ENCODE data around the gene CLRN1. TPM values are rescaled to one million over a fixed set of nuclear protein-coding genes. Genes with fewer than 3 reads are reported as not detected.

CLRN1 gene
- total RNA-seq, 1 donor from 2014 or later, result not detected

DNA sequence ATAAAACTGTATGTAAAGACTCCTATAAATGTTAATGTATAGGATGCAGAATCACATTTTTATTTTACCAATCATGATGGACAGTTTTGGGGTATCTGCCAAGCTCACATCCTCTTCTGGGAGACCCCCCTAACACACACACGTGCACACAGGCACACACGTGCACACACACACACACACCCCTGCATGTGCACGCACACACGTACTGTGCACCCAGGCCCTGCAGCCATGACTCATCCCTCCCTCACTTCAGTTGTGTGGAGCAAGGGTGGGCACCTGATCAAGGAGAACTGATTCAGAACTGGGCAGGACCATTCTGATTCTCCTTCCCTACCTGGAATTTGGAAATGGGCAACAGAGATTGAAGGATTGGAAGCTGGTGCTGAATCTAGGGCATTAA, 51.3 kb downstream of the CLRN1 start:
- no peak for DNase-seq (ENCODE audit: low spot score)

DNA sequence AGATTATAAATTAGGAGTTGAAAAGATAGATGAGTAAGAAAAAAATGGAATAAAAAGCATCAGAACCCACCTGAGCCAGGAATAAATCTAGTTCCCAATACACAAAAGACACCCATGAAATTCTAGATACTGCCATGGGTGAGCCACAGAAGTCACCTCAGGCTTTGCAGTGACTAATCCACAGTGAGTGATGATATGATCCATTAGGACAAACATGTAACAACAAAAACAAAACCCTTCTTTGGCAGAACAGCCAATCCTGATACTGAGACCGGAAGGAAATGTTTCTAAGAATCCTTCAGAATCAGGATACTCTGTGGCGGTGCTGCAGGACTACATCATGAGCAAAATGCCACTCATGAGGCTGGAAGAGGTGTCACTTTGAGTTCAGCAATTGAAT, 52.3 kb downstream of the CLRN1 start:
- no peak for DNase-seq (ENCODE audit: low spot score)

DNA sequence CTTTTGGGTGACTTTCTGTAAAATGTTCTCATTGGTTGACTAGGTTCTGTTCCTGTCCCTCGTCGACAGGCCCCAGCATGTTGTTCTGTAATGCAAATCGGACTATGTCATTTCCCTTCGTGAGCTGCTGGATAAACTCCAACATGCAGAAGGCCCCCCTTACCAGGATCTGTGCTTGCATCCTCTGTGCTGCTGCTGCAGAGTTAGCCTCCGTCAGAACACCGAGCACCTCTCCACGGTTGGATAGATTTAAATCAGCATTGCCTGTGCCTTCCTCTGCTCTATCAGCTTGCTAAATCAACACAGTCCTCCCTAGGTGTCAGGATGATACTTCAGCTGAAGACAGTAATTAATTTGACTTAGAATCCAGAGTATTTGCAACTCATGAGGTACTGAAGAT, 54.6 kb downstream of the CLRN1 start:
- DNase-seq (ENCODE audit: low spot score), result no peak

DNA sequence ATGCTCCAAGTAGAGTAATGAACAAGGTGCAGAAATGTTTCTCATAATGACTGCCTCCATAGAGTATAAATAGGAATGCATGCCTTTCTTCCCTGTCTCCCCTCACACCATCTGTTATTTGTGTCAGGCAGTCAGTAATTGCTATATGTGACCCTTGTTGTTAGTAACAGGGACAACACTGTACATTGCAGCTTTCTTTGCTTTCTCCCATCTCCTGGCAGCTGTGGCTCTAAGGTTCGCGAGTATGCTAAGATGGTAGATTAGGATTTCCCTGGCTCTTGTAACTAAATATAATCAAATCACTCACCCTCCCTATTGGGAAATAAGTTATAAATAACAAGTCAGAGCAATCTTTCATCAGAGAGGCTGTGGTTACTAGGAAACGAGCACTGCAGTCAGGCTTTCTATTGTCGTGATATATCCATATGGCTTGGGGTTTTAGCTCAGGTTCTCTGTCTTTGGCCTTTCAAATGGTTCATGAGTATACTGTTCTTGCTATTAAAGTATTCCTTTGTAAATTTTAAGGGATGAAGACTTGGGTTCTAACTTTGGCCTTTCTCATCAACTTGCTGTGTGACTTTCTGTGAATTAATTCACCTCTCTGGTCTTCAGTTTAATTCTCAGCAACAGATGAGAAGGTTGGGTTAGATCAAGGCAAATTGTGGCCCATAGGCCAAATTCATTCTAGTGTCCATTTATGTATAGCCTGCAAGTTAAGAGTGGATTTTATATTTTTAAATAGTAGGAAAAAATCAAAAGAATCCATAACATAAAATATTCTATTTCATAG, 59.2 kb downstream of the CLRN1 start:
- no peak for DNase-seq (ENCODE audit: low spot score)

DNA sequence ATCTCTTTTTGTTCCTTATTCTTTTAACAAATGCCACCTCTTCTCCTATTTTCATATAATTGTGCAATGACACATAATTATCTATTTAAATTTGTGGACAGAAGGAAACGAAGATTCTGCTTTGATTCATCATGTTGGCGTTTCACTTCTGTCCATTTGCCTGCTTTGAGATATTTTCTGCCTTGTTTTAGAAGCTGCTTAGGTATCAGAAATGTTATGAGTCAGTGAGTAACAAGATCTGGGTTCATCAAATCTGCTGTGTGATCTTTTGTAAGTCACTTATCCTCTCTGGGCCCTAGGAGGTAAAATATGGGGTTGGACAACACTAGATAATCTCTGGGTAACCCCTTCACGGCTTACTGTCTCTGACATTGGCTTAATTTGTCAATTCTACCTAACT, 60.0 kb downstream of the CLRN1 start:
- DNase-seq (ENCODE audit: low spot score), result no peak

DNA sequence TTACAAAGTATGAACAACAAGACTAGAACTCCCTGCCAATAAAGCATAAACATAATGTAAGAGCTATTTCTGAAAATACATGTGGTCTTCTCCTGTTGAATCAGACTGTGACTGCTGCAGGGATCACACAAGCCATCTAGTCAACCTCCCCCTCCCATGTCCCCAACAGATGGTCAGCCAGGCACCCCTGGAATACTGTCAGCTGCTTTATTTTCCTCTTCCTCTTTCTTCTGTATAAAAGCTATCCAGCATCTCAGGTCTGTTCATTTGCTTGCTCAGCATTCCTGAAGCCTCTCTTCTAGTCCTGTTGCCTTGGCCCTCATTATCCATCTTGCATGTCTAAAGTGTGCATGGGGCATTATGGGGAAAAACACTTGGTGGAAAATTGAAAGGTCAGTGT, 60.8 kb downstream of the CLRN1 start:
- DNase-seq (ENCODE audit: low spot score), result no peak

DNA sequence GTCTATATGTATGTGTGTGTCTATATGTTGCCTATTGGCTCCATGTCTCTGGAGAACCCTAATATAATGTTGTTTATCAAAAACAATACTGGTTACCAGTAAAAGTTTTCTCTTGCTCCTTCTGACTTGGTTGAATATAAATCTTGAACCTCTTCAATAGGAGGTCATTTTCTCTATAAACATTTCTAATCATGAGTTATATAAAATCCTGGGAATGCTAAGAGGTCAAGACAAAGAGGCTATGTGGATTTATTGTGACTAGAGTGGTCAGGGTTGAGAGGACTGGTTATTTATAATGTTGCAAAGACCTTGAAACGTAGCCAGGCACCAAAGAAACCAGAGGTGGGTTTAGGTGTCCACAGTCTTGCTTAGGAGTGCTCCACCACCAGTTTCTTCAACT, 66.1 kb downstream of the CLRN1 start:
- no peak for DNase-seq (ENCODE audit: low spot score)

DNA sequence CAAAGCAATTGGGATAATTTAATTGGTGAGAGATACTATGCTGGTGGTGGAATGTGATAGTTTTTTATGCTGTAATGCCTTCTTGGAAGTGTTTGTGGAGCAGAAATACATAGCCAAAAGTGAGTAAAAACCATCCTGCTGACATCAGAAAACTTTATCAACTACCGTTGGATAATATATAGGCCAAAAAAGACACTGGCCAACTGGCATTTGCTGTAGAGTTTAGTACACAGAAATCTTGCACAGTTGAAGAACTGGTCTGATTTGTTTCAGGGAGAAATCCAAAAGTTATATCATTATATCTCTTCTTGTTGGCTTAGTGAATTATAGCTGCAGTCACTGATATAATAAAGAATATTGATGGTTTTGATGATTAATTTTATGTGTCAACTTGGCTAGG, 66.8 kb downstream of the CLRN1 start:
- no peak for DNase-seq (ENCODE audit: low spot score)

DNA sequence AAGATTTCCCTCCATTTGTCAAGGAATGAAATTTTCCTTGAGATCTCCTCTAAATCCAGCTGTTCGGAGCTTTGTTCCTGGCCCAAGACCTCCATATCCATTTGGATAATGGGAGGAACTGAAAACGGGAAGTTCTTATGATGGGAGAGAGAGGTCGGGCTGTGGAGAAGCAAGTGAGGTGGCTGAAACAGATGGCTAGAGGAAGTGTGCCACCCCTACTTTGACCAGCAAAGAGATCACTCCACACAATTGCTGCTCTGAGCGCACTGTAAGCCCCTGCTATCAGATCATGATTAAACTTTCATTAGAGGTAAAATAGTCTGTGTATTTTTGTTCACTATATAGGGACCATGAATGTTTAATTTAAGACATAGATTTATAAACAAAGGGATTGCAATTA, 67.2 kb downstream of the CLRN1 start, which contains the start of gene MINDY4B:
MINDY4B (minus strand) TSS at position 101 of the 400 bp plus-strand sequence; CDS start at position 101, 0 bp downstream.
- no peak for DNase-seq (ENCODE audit: low spot score)

DNA sequence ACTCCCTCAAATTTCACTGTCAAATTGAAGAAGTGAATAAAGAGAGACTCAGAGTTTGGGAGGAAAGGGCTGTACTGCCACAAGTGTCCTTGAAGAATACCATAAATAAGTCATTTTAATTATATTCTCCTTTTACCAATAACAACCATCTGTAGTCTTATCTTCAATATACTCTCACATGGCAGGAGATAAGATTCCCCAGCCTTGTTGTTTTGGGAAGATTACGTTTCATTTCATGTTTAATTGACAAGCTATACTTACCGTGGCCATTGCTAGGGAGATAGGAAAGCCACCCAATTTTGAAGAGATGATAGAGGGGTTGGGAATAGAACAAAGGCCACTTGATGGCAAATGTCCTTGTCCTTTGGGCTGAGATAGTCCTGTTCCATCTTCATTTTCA, 69.5 kb downstream of the CLRN1 start:
- no peak for DNase-seq (ENCODE audit: low spot score)

DNA sequence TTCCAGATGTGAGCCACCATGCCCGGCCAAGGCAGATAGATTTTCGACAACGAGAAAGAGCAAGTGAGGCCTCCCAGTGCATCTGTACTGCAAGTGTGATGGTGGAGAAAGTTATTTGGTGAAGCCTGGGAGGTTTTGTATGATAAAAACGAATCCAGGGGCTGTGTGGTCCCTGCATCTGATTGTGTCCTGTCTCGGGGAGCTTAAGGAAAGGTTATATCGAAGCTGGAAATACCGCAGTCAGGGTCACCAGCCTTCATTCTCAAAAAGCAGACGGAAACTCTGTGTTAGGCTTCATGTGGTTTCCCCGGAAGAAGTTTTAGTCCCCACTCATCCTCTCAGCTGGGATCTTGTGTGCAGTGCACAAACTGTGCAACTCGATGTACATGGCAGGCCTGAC, 70.7 kb downstream of the CLRN1 start:
- DNase-seq (ENCODE audit: low spot score), result no peak

DNA sequence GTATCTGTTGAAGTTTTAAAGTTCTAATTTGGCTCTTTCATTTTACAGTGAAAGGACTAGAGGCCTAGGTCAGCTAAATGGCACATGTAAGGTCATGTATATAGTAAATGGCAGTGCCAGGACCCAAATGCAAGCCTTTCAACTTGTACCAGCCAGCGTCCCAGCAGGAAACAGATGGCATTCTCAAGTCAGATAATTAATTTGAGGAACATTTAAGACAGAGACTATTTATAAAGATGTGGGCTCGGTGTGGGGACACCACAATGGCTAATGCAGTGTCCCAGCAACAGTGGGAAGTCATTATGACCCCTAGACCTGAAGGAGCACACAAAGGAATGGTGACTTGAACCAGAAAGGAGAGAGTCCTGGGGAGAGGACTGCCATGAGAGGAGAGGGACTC, 73.4 kb downstream of the CLRN1 start:
- no peak for DNase-seq (ENCODE audit: low spot score)

DNA sequence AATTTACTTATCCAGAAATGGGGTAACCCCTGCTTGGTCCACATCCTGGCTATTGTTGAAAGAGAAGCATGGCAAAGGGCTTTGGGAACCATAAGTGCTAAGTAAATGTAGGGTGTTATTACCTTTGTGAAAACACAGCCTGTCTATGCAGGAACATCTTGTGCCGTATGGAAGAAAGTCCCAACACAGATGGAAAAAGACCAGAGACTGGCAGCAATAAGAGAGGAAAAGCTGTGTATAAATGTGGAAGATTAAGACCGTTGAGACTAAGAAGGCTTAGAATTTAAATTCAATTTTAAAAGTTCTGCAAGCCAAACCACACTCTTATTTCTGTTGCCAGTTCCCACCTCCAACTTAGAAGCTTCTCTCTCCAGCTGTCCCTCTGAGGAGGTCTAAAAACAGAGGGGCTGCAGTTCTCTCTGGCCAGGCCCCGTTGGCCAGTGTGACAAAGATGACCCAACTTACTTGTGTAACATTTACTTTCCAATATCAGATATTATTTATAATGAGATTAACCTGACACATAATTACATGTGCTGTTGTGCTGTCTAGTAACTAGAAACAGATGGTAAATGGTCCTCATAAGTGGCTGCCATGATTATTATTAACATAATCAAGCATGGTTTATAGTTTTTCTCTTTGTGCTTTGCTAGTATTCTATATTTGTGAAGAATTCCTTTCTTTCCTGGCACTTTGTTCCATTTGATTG, 74.3 kb downstream of the CLRN1 start:
- no peak for DNase-seq (ENCODE audit: low spot score)

DNA sequence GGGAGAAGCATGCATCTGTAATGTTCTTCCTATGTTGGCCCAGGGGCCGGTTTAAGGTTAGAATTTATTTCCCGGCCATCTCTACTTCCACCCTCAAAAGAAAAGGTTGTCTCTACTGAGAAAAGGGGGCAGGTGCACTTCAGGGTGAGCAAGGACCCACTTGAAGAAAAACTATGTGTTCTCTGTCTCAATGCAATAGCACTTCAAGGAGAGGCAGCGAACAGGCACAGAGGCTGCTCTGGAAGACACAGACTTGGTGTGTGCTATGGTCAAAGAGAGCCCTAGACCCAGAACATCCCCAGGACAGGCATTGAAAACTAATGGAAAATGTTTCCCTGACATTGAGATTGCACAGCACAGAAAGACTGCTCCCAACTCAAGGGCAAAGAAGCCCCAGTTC, 74.9 kb downstream of the CLRN1 start:
- no peak for DNase-seq (ENCODE audit: low spot score)

DNA sequence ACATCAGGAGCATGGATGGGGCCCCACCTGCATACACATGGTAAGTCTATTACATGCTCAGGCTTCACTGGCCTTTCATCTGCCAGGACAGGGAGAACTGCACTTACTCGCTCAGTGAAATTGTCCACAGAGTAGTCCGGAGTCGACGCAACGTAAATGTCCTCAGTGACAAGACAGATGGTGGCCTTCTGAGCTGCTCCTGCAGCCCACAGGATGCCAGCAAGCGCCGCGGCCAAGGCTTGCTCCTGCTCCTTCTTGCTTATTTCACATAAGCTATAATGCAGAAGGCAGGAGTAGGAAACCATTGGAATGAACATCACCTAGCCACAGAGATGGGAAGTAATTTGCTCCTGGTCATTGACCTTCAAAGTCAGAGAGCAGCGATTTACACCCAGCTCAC, 81.7 kb downstream of the CLRN1 start:
- no peak for DNase-seq (ENCODE audit: low spot score)

DNA sequence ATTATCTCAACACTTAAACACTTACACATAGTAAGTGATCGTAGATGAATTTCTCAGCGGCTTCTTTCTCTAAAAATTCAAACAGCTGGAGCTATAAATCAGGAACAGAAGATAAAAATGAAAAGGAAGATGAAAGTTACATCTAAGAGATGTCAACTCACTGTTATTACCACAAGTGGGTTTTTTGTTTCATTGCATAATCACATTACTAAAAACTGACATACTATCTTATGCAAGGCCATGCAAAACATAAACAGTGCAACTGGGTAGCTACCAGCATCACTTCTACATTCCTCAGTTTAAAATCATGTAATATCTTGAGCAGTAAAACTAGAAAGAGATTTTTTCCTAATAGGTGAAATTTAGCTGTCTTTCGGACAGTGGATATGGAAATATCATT, 82.2 kb downstream of the CLRN1 start:
- no peak for DNase-seq (ENCODE audit: low spot score)

DNA sequence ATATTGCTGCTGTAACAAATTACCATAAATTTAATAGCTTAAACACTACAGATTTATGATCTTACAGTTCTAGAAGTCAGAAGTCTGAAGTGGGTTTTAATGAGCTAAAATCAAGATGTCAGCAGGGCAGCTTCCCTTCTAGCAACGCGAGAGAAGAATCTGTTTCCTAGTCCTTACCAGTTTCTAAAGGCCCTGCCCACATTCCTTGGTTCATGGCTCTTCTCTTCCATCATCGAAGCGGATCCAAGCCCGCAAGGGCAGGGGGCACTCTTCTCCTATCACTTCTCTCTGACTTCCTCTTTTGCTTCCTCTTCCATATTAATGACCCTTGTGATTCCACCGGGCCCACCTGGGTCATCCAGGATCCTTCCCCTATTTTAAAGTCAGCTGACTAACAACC, 83.4 kb downstream of the CLRN1 start:
- DNase-seq (ENCODE audit: low spot score), result no peak

DNA sequence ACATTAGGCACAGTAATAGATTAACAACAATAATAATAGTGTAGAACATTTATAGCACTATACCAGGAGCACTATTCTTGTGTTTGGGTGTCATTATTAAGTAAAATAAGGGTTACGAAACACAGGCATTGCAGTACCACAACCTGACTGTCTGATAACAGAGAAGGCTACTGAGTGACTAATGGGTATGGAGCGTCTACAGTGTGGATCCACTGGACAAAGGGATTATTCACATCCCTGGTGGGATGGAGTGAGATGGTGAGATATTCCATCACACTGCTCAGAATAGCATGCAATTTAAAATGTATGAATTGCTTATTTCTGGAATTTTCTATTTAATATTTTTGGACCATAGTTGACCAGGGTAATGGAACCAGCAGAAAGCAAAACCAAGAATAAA, 85.5 kb downstream of the CLRN1 start:
- no peak for DNase-seq (ENCODE audit: low spot score)

DNA sequence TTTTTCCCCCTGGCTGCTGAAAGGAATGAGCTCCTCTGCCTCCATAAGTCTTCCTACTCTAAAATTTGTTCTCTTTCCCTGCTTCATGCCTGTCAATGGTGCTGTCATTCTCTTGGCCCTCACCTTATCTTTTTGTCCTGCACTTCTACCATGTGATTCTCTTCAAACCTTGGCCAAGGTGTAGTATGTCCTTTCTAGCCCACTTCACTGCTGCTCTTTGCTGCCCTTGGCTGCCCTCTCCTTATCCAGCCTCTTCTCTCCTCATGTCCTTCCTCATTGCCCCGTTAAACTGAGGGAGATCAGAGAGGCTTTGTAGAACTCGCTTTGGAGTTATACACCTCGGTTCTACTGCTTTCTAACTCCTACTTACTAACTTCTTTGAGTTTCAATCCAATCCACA, 87.0 kb downstream of the CLRN1 start:
- DNase-seq (ENCODE audit: low spot score), result no peak

DNA sequence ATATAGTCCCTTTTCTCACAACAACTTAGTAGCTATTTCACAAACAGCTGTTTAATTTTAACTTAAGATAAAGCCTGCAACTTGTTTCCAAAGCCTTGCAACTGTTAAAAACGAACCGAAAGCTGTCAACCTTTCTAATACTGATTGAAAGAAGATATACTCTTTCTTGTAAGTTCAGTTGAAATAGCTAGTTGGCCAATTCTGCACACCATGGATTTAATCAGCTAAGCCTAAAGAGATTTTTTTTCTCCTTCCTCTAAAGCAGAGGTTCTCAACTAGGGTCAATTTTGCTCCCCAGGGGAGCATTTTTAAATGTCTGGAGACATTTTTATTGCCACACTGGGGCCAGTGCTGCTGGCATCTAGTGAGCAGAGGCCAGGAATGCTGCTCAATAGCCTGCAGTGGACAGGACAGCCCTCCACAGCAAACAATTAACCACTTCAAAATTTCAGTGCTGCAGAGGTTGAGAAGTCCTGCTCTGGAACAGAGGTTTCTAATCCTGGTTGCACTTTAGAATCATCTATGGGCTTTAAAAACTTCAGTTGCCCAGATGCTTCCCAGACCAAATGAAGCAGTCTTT, 93.4 kb downstream of the CLRN1 start:
- no peak for DNase-seq (ENCODE audit: low spot score)

DNA sequence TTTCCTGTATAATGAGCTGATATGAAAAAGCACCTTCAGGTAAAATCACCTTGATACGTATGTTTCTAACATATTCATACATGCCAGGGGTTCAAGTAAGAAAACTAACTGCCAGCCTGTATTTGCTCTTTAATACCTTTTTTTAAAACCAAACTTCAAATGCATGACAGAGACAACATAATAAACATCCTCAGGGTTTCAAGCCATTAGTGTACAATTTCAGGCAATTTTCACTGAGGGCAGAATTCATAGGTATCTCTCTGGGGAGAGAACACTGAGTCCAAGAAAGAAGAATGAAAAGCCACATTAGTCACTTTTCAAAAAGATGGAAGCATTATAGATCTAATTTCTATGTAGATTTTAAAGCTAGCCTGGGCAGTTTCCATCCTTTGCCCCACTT, 94.2 kb downstream of the CLRN1 start:
- no peak for DNase-seq (ENCODE audit: low spot score)

DNA sequence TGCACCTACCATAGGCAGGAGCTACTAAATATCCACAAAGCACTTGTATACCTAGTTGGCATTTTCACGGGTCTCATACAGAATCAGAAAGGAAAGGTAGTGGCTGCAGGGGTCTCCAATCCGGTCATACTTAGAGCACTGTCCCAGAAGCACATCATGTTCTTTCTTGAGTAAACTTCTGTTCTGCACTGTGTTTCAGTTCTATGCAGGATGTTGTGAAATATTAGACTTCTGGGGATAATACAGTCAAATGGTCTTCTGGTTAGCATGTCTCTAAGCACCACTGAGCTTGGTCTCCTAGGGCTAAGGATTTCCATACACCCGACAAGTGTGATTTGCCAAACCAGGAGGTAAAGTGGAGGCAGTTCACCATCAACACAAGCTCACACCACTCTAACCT, 95.2 kb downstream of the CLRN1 start:
- DNase-seq (ENCODE audit: low spot score), result no peak

Measured in mesenteric fat pad (tissue), 1 donor.